Activated CD4-positive, CD25-positive, alpha-beta regulatory T cell (primary cell): ENCODE results near the gene TNRC18.
"Not testable (repeated sequence)": the region's sequence is repeated elsewhere in the genome, so short reads cannot be mapped to it uniquely, and the experiment has no call there.

ENCODE experiments used
- DNase-seq, 4 experiments: peaks; one replicate each; lab custom pipeline; 2025; lab: John Stamatoyannopoulos, UW

The TNRC18 gene

DNA sequence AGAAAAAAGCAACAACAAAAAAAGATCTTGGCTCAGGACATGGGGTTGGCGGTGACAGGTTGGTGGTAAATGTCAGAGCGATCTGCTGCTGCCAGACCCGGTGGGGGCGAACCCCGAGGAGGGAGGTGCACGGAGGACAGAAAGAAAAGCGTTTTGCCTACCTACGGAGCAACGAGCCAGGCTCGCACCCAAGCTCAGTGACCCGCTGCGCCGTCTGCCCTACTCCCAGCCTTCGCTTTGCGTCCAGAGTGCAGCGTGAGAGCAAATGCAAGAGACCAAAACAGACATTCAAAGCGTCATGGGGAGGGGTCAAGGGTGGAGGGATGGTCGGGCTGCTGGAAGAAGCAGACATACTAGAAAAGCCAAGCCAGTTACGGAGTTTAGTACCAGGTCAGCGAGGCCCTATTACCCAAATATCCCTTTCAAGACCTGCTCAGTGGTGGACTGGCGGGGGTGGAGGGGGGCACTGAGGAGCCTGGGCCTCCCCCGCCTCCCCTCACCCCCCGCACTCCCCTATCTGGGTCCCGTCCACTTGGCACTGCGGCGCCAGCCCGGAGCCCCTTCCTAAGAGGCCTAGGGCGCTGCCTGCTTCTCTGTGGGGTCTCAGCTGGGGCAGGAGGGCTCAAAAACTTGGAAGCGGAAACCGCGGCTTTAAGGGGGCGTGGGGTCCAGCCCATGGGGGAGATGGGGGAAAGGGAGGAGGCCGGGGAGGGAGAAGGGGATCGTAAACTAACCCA, 74.0 kb downstream of the TNRC18 start:
- no peak for DNase-seq

DNA sequence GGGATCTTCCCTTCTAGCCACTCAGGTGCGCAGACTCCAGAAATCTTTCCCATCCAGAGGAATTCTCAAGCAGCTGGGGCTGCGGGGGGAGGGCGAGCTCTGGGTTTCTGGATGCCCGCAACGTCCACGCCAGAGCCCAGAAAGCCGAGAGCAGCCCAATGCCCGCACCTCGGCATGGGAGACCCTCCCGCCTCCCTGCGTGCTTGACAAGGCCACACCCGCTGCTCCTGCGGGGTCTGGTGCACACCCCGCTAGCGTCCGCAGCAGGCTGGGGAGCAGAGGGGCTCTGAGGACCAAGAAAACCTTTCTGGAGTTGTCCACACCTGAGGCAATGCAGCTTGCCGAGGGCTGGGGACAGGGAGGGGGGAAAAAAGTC, 74.6 kb downstream of the TNRC18 start:
- DNase-seq, result no peak

DNA sequence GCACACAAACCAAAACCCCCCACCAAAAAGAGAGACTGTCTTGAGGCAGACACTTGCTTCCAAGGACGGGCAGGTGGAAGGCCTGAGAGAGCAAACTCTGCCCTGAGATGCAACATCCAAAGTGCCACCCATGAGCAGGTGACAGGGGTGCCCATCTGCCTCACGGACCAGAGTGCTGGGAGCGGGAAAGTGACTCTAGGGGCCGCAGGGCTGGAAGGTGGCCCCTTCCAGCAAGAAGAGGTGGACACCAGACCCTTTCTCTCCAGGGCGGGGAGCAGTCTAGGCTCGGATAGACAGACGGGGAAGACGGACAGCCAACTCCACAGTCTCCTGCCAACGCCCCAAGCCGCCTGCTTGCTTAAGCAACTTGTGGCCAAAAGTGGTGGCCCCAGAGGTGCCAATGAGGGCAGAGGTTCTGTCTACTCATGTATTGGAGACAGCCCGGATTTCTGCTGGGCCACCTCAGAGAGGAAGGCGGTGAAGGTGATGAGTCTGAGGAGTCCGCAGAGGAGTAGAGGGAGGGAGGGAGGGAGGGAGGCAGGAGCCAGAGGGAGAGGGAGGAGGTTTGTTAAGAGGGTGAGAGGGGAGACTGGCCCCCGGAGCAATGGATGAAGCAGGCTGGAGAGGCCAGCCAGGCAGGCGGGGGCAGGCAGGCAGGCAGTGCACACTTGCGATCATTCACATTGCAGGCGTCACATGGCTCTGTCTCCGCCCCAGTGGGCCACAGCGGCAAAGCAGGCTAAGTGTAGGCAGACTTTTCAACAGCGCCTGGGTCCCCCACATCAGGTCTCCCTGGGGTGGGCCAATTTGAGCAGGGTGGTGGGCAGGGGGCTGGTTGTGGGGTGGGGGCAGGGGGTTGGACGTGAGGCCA, 75.3 kb downstream of the TNRC18 start:
- DNase-seq, result no peak

DNA sequence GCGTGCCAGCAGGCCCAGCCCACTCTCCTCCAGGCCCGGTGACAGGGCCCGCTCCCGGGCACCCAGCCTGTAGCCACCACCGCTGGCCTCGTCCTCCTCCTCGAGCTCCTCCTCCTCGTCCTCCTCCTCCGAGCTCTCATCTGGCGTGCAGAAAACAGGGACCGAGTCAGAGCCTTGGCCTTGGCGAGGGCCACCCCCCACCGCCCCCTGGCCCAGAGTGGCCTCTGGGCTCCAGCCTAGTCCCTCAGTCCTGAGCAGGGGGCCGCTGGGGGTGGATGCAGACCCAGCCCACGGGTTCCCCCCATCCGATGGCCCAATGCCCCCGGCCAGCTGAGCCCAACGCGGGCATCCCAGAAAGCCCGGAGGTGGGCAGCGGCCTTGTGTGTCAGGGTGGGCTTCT, 78.0 kb downstream of the TNRC18 start:
- no peak for DNase-seq

DNA sequence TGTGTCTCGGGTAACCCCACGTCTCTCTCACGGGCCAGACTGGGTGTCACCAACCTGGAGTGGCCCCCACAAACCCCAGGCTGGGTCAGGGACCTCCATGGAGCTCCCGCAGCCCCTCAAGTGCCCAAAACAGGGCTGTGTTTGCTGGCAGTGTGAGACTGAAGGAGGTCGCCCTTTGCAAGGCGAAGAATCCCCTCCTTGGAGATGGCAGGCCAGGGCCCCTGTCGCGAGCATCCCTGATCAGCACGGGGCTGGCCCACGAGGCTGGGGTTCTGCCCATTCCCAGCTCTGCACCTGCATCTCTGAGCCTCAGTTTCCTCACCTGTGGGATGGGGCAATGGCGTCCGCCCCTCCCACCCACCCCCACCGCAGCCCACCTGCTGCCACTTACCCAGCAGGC, 78.5 kb downstream of the TNRC18 start:
- DNase-seq, result no peak

DNA sequence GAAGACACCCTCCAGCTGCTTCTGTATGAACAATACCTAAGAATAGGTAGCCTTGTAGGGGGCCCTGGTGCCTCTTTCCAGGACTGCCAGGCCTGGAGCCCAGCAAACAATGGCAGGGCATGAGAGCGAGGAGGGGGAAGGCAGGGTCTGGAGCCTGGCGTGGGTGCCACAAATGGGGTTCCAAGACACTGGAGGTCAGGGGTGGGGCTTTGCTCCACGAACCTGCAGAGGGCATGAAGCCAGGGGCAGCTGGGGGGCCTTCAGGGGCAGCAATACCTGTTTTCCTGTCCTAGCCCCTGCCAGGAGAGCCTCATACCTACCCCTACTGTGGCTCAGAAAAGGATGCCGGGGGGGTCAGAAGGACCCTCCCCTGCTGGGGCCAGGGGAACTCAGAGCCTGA, 79.3 kb downstream of the TNRC18 start:
- no peak for DNase-seq

DNA sequence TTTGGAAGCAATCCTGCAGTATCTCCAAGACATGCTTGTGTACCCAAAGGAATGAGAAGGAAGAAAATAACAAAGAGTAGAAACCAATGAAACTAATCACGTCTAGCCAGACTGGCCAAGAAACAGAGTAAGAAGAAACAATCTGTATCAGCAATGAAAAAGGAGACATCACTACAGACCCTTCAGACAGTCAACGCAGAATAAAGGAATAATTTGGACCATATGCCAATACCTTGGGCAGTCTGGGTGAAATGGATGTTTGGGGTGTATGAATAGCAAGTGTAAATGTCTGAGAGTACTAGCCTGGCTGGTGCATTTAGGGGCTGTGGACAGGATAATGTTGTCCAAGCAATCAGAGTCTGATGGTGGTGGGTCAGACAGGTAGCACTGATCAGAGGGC, 79.8 kb downstream of the TNRC18 start:
- DNase-seq, result no peak

DNA sequence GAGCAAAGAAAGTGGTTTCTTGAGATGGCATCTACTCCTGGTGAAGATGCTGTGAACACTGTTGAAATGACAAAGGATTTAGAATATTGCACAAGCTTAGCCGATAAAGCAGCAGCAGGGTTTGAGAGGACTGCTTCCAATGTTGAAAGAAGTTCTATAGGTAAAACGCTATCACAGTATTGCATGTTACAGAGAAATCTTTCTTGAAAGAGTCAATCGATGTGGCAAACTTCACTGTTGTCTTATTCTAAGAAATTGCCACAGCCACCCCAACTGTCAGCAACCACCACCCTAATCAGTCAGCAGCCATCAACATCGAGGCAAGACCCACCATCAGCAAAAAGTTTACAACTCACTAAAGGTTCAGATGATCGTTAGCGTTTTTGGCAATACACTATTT, 81.0 kb downstream of the TNRC18 start:
- no peak for DNase-seq

DNA sequence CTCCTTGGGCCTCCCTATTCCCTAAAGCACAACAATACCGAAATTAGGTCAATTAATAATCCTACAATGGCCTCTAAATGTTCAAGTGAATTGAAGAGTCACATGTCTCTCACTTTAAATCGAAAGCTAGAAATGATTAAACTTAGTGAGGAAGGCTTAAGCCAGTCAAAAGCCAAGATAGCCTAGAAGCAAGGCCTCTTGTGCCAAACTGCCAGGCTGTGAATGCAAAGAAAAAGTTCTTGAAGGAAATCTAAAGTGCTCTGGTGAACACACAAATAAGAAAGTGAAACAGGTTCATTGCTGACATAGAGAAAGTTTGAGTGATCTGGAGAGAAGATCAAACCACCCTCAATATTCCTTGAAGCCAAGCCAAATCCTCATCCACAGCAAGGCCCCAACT, 83.7 kb downstream of the TNRC18 start:
- no peak for DNase-seq

DNA sequence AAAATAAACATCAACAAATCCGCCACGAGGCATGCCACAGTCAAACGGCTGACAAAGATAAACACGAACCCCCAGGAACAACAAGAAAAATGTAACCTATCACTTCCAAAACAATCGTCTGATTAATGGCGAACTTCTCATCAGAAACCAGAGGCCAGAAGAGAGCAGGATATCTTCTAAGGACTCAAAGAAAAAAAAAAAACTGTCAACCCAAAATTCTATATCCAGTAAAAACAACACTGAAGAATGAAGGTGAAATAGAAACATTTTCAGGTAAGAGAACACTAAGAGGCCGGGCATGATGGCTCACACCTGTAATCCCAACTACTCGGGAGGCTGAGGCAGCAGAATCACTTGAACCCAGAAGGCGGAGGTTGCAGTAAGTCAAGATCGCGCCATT, 86.6 kb downstream of the TNRC18 start:
- DNase-seq, result no peak

DNA sequence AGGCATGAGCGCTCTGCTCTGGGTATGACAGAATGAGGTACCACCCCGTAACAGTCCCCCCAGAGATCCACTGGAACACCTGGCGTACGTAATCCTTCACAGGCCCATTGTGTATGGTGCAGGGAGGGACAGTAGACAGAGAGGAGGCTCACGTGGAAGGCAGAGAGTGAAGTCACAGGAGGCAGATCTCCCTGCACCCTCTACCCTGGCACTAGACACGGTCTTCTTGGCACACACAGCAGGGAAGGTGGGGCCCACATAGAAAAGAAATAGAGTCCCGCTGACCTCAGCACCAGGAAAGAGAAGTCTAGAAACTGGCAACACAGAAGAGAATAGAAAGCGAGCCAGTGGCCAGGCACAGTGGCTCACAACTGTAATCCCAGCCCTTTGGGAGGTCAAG, 89.0 kb downstream of the TNRC18 start:
- no peak for DNase-seq

DNA sequence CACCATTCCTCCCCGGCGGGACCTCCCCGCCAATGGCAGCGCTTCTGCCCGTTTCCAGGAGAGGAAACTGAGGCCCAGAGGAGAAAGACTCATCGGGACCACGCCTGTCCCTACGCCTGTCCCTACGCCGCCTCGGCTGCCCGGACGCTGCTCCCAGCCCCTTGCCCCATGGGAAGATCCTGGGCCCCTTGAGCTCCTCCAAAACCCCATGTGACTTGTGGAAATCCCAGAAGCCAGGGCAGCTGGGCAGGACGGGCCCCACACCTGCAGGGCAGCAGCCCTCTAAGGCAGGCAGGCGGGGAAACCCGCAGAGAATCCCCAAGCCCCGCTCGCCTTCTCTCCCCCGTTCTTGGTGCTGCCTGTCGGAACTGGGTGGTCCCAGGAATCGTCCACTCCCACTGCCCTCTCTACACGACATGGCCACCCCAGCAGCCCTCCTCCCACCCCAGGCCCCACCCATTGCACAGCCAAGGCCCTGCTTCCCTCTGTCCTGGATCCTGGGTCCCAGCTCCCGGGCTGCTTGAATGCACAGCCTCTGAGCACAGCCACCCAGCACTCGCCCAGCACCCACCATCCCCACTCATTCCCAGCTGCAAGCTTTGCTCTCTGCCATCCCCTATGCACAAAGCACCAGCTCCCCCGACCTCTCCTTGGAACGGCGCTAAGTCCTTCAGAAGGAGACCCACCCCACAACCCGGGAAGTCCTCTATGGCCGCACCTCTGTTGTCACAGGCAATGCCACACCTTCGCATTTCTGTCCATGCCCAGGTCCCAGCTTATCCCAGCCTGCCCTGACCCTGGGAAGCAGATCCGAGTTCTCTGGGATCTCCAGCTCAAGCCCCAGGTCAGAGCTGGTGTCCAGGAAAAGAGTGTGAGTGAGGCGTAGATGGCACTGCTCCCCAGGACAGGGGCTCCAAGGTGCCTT, 90.3 kb downstream of the TNRC18 start:
- DNase-seq, result no peak

DNA sequence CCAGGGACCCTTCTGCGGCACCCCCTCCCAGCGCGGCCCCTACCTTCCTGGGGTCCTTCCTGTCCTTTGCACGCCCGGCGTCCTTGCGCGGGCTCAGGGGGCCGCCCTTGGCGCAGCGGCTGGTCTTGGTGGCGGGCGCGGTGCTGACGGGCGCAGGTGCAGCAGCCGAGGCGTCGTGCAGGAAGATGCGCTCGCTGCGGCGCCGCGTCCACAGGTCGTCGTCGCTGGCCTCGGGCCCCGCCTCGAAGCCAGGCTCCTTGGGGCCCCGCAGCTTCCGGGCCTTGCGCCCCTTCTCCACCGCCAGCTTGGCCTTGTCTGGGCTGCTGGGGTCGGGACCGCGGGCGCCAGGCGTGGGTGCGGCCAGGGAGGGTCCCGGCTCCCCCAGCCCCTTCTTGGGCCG, 91.1 kb downstream of the TNRC18 start:
- no peak for DNase-seq

DNA sequence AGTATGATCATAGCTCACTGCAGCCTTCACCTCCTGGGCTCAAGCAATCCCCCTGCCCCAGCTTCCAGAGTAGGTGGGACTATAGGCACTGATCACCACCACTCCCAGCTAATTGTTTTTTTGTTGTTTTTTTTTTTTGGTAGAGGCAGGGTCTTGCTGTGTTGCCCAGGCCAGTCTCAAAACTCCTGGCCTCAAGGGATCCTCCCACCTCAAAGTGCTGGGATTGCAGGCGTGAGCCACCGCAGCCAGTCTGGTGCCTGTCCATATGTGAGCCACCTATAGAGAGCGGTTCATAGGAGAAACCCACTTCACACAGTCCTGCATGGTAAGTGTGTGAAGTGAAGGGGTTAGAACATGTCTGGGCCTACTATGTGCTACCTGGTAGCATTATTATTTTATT, 93.3 kb downstream of the TNRC18 start:
- DNase-seq, result no peak

DNA sequence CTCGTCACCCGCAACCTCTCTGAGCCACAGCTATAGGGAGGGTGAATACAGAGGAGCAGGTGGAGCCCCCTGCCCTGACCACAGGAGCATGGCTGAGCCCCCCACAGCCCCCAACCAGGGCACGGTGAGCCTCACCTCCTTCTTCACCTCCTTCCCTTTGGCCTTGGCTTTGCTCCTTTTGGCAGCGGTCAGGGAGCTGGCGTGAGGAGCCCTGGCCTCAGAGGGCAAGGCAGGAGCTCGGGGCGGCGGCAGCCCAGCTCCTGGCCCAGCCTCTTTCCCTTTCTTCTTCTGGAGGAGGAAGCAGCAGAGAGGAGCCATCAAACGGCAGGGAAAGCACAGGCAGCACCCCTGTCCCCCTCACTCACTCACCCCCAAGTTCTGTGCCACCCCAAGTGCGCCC, 98.7 kb downstream of the TNRC18 start:
- DNase-seq, result no peak

DNA sequence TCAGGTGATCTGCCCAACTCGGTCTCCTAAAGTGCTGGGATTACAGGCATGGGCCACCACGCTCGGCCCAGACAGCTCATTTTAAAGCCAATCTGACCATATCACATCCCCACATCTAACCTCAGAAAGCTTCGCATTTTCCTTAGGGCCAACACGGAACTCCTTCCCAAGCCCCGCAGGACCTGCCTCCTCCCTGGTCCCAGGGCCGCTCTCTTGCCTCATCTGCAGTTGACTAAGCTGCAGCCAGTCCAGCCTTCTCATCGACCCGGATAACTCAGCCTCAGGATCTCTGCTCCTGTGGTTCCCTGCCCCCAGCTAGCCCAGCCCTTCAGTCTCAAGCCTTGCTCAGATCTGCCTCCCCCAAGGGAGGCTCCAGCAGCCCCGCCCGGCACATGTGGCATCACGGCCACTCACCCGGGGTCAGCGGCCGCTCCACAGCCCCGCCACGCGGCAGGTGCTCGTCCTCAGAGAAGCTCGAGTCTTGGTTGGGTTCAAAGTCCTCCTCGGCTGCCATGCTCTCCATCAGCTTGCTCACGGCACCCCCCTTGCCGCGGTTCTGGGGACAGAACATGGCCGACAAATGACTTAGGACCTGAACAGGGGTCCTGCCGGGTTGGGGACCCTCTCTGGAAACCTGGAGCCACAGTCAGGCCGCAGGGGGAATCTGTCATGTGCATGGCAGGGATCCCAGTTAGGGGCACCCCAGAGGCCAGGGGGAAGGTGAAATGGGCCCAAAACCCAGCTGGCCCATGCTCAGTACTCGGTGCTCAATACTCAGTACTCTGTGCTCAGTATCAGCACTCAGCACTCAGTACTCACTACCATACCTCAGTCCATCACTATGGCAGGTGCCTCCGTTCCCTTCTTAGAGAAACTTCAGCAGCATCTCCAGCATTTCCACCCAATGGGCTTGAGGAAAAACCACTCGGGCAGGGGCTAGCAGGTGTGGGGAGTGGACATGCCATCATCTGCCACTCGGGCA, 99.5 kb downstream of the TNRC18 start:
- DNase-seq, result not testable (repeated sequence)

DNA sequence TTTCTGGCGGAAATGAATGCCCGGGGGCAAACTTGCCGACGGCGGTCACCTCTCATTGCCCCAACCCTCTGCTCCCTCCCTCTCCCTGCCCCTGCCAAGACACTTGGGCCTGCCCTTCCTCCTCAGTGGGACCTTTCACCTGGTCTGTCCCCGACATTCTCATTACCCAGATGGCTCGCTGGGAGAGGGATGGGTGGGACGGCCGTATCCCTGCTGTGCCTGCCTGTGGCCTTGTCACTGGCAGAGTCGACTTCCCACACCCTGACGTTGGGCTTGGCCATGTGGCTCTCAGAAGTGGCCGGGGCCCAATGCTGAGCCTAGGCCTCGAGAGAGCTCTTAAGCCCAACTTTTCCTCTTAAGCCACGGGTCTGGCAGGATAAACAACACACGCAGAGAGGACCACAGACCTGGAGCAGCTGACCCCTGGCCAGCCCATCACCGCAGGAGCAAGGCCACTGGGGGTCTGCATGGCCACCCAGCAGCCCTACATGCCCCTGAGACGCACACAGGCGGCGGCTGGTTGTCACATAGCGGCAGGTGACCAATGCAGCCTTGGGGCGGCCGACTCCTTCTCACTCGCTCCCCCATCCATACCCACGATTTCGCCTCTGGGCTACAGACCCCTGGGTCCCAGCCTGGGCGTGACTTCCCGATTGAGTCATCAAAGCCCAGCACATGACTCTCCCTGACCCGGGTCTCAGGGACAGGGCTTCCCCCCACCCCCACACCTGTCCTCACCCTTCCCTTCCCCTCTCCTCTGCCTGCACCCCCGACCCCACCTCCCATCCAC, 100.8 kb downstream of the TNRC18 start:
- DNase-seq, result no peak

DNA sequence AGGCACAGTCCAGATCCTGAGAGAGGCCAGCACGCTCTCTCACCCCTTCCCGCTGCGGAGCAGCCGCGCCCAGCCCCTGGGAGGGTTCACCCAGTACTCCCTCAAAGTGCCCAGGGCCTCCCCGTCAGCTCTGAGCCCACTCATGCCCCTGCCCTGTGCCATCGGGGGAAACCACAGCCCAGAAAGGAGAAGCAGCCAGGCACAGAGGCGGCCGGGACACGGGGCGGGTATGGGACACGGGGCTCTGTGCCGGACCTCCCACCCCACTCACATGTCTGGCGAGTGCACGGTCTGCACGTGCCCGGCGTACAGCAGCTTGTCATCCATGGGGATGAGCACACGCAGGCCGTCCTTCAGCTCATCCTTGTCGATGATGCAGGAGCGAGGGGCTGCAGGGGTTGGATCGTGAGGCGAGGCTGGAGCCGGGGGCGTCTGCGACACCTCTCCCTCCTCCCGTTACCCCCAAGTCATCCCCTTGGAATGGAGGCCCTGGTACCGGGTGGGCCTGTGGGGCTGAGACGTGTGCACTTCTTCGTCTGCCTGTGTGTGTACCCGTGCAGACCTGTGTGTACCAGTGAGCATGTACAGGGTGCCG, 102.7 kb downstream of the TNRC18 start:
- DNase-seq, result no peak

DNA sequence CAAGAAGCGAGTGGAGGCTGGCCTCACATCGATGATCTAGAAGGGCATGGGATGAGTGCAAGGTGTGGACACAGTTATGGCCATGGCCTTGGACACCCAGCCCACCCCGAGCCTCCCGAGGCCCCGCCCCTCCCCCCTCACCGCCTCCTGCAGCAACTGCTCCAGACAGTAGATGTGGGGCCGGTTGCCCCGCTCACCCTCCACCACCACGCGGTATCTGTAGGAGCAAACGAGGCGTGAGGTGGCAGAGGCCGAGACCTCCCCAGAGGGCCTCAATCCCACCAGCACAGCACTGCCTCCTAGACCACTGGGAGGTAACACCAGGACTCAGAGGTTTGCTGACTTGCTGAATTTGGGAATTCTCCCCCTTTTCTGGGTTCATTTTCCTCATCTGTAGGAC, 103.2 kb downstream of the TNRC18 start:
- DNase-seq, result no peak

DNA sequence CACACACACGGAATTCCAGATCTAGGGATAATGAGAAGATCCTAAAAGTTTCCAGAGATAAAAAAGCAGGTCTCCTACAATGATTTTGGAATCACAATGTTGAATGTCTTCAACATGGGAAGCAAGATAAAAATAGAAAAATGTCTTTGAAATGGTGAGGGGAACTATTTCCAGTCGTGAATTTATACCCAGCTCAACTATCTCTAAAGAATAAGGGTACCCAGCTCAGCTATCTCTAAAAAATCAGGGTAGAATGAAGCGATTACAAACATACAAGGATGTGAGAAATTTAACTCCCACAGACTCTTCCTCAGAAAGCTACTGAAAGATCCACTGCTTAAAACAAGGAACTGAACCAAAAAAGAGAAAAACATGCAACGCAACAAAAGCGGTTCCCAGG, 105.0 kb downstream of the TNRC18 start:
- not testable (repeated sequence) for DNase-seq
